AG10803 (cell line): Measurements from ENCODE around the gene MUC5B.
"Not testable (repeated sequence)": the region's sequence is repeated elsewhere in the genome, so short reads cannot be mapped to it uniquely, and the experiment has no call there.

Source experiments
- DNase-seq: peaks from one replicate; pipeline ENCODE4 v3.0.0; 2010; ENCODE audit warnings: low read depth
- H3K4me3 ChIP-seq: 2 replicates; pipeline ENCODE4 v1.5.1; 2011; ENCODE audit warnings: mild to moderate bottlenecking, low read length, control low read depth
- CTCF ChIP-seq: conservative IDR thresholded peaks from 2 replicates; pipeline ENCODE4 v1.5.1; 2011; ENCODE audit warnings: mild to moderate bottlenecking, low read length, control low read depth, inconsistent platforms

MUC5B gene

GRCh38 chr11:1222491-1223345 is at the start of gene MUC5B:
TSS of gene MUC5B (plus strand) at chr11:1223066. CDS start at chr11:1223124, 58 bp downstream.
- no peak for DNase-seq
- no peak for TF ChIP-seq CTCF
- H3K4me3 ChIP-seq = no peak within 1 kb of the TSS

GRCh38 chr11:1173396-1173795 is 49.5 kb upstream of the MUC5B start:
- H3K4me3 ChIP-seq, DNase-seq: not testable (repeated sequence)

GRCh38 chr11:1174441-1175370 is 48.2 kb upstream of the MUC5B start:
- no peak for DNase-seq
- TF ChIP-seq CTCF = no peak
- H3K4me3 ChIP-seq = no peak overlapping the region

GRCh38 chr11:1175461-1176223 is 47.2 kb upstream of the MUC5B start:
- DNase-seq = no peak
- no peak for TF ChIP-seq CTCF
- H3K4me3 ChIP-seq = no peak overlapping the region

- no peak overlapping the region for H3K4me3 ChIP-seq
- no peak for DNase-seq
- no peak for TF ChIP-seq CTCF
Measured at GRCh38 chr11:1176224-1177019, 46.4 kb upstream of the MUC5B start.

- DNase-seq = no peak
- TF ChIP-seq CTCF = no peak
- no peak overlapping the region for H3K4me3 ChIP-seq
Measured at GRCh38 chr11:1177020-1177770, 45.7 kb upstream of the MUC5B start.
